NCI-H1092 treated with DMSO at 0.1 percent for 48 hours (cell line): Measurements from ENCODE around the gene S100A13.
"Not testable (repeated sequence)": the region's sequence is repeated elsewhere in the genome, so short reads cannot be mapped to it uniquely, and the experiment has no call there.

Source experiments
- DNase-seq: peaks from one replicate; lab custom pipeline; 2025; lab: John Stamatoyannopoulos, UW

S100A13 gene

DNA sequence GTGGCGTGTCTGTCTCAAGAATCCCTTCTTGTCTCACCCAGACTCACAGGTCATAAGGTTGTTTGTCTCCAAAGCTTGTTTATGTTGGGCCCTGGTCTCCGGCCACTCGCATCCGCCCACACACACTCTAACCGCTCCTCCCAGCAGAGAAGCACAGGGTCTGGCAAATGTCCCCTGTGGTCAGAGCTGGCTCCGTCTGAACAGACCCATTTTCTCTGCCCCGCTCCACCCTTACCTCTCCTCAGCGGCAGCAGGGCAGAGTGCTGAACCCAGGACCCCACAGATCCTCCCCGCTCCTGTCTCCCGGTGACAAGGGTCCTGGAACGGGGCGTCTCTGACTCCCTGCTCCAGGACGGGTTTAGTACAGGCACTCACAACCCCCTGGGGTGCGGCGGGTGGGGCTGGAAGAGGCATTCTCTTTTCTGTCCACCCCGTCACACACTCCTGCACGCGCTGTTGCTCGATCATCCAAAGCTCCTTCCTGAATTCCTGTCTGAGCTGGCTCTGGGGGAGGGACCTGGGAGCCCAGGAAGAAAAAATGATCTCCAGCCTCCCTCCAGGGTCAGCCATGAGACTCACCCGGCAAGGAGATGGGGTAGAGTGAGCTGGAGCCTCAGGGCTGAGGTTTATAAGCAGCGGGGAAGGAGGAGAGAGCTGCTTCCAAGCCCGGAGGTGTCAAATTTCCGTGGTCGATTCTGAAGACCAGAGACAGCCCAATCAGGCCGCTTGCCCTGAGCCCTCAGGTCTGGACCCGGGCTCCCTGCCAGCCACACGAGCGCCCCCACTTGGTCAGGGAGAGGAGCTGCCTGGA lies at the start of gene S100A13:
Gene S100A13 (minus strand): TSS at position 602 of the 811 bp plus-strand sequence. CDS start 1,033 bp downstream, outside the sequence.
- peak; percentile 86 for DNase-seq

DNA sequence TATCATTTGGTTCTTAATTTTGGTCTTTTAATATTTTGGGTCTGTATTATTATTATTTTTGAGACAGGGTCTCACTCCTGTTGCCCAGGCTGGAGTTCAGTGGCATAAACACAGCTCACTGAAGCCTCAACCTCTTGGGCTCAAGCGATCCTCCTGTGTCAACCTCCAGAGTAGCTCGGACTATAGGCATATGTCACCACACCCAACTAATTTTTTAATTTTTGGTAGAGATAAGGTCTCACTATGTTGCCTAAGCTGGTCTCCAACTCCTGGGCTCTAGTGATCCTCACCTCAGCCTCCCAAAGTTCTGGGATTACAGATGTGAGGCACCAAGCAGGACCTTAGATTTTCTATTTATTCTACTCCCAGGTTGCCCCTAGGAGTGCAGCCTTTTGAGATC lies 46.2 kb upstream of the S100A13 start:
- no peak for DNase-seq

DNA sequence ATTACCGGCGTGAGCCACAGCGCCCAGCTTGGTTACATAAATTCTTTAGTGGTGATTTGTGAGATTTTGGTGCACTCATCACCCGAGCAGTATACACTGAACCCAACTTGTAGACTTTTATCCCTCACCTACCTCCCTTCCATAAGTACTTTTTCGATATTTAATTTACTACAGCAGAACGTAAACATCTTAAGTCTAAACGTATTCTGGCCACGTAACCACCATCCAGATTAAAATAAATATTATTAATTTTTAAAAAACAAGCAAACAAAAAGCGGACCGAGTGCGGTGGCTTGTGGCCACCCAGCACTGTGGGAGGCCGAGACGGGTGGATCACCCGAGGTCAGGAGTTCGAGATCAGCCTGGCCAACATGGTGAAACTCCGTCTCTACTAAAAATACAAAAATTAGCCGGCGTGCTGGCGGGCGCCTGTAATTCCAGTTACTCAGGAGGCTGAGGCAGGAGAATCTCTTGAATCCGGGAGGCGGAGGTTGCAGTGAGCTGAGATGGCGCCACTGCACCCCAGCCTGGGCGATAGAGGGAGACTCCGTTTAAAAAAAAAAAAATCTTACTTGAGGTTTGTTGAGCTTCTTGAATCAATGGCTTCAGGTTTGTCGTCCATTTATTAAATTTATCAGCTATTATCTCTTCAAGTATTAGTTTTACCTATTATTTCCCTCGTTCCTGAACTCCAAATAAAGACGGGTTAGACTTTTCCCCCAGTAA lies 44.5 kb upstream of the S100A13 start:
- peak; percentile 78 for DNase-seq

DNA sequence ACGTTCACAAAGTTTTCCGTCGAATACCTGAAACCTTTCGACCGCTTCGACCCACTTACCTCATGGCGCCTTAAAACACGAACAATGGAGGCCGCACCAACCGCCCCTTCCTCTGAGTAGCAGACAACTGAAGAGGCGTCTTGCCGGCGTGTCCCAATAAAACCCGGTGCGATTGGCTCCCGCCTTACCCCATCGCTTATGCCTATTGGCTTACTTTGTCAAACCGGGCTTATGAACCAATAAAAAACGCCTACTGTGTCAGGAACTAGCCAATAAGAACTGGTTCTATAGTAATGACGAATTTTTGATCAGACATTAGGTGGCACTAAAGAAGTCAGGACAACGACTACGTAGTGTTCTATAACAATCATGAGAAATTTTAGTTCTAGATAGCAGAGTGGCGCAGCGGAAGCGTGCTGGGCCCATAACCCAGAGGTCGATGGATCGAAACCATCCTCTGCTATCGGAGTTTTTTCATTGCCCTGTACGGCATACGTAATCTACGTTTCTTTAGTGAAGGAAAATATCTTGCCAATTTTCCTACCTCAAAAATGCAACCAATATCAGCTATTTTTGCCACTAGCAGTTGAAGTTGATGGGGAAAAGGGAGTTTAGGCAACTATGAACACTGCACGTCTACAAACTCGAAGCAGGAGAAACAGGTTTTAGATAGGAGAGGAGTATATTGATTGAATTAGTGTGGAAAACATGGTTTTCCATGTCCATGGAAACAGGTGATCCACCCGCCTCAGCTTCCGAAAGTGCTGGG lies 43.7 kb upstream of the S100A13 start, which contains the start of gene ILF2:
Gene ILF2 (minus strand): TSS at position 135 of the 769 bp plus-strand sequence. CDS start 71 bp downstream, at position 64.
- DNase-seq = peak; percentile 100

DNA sequence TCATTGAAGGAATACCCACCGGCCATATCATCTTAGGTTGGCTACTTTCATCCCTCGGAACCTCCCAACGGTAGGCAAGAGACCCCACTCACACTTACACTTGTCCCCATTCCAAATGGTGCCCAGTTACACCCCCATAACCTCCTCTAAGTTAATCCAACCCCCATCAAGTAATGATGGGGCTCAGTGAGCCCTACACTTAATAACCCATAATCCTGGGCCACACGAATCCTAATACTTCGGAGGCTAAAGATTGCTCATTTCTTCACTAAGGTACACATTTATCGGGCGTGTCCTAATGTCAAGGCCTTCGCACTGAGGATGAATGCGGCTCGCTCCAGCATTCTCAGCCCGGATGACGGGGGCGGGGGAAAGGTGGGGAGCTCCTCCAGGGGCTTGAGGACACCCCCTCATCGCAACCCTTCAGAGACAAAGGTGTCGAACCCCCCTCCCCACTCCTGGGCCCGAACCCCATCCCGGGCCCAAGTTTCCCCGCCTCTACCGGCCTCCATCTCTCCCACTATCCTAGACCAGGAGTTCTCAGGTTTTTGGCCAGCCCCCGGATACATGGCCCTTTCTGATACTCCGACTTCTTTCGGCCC lies 43.1 kb upstream of the S100A13 start:
- DNase-seq = no peak

DNA sequence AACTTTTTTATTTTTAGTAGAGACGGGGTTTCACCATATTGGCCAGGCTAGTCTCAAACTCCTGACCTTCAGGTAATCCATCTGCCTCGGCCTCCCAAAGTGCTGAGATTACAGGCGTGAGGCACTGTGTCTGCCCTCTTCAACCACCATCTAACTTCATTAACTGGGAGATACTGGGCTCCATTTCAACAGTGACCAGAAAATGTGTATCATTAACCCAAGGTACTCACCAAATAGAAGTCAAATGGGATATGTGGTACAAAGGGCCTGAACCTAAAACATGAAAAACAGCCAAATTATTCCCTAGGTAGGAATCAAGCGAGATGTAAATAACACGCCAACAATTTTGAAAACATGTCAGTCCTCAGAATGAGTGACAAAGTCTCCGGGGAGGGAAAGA lies 42.3 kb upstream of the S100A13 start:
- no peak for DNase-seq

DNA sequence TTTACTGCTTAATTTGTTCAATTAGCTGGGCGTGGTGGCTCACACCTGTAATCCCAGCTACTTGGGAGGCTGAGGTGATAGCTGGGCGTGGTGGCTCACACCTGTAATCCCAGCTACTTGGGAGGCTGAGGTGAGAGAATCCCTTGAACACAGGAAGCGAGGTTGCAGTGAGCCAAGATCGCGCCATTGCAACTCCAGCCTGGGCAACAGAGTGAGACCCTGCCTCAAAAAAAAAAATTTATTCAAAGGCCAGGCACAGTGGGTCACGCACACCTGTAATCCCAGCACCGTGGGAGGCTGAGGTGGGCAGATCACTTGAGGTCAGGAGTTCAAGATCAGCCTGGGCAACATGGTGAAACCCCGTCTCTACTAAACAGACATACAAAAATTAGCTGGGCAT lies 41.4 kb upstream of the S100A13 start:
- not testable (repeated sequence) for DNase-seq

DNA sequence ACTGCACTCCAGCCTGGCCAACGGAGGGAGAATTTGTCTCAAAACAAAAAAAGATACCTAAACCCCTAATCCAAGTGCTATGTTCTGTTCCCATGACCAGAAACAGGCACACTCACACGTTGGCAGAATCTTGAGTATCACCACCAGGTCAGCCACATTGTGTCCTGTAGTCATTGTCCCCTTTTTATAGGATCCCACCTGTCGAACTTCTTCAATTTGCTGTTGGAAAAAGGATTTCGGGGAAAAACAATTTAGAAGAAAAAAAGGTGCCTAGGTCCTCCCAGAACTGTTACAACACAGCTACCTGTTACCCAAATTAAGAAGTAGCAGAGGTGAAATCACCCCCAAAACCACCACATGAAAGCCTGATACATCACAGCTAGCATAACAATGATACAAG lies 40.1 kb upstream of the S100A13 start:
- no peak for DNase-seq

DNA sequence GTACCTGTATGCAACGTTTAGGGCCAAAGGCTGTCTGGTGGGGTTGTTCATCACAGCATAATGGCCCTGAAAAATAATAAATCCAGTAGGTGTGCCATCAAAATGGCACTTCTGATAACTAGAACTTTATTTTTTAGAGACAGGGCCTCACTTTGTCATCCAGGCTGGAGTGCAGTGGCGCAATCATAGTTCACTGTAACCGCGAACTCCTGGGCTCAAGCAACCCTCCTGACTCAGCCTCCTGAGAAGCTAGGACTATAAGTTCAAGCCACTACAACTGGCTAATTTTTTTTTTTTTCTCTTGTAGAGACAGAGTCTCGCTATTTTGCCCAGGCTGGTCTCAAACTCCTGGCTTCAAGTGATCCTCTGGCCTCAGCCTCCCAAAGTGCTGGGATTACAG lies 35.9 kb upstream of the S100A13 start:
- no peak for DNase-seq

DNA sequence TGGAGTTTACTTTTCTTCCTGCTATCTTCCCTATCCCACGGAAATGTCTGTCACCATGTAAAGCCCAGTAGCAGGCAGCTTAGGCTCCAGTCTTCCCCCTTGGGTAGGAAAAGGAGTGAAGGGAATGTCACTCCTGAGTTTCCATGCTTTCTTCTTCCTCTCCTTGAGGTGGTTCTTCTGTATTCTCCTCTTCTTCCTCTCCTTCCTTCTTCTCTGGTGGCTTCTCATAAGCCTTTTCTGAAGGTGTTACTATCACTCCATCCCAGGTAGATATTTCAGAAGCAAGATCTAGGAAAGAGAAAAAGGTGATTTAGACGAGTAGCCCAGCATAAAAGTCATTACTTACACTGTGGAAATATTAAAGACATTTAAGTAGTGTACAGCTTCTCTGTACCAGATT lies 35.0 kb upstream of the S100A13 start:
- no peak for DNase-seq

DNA sequence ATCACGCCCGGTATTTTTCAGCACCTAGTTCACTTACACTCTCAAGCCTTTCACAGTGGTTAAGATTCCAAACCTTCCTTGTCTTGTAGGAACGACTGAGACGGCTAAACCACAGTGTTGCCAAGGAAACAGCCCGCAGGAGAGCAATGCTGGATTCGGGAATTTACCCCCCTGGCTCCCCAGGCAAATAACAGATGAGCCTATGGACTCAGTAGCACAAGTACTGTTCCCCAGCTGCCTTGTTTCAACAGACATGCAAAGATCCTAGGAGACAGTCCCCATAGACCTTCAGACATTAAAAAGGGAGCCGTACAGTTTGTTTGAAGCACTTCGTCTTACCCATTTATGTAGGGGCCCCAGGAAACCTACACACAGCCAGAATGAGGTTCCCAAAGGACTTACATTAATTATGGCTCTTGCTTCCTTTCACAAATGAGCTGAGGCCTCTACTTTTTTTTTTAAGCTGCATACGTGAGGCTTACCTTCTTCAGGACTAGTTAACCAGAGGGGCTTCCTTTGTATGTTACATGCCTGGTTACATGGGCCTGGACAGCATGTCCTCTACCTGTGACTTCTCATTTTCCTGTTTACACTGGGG lies 33.9 kb upstream of the S100A13 start:
- no peak for DNase-seq

DNA sequence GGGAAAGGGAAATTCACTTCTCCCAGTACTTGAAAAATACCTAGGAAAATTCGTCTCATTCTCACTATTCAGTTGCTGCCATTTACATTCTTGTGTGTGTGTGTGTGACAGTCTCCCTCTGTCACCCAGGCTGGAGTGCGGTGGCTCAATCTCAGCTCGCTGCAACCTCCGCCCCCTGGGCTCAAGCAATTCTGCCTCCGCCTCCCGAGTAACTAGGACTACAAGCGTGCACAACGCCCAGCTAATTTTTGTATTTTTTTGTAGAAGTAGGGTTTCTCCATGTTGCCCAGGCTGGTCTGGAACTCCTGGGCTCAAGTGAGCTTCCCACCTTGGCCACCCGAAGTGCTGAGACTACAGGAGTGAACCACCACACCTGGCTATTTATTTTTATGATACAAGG lies 32.4 kb upstream of the S100A13 start:
- no peak for DNase-seq

DNA sequence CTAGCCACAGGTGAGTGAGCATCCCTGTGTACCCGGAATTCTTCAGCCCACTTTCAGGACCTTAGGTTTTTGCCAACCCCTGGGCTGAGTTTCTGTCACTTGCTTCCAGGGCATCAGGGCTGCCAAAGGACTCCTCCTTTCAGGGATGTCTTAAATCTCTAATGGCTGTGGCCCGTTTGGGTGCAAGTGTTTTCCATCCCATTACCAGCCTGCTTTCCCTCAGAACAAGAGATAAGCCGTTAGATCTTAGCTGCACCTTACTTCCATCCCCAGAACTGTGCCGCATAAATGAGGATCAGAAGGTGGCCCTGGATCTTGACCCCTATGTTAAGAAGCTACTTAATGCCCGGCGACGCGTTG lies 31.9 kb upstream of the S100A13 start:
- DNase-seq = no peak

DNA sequence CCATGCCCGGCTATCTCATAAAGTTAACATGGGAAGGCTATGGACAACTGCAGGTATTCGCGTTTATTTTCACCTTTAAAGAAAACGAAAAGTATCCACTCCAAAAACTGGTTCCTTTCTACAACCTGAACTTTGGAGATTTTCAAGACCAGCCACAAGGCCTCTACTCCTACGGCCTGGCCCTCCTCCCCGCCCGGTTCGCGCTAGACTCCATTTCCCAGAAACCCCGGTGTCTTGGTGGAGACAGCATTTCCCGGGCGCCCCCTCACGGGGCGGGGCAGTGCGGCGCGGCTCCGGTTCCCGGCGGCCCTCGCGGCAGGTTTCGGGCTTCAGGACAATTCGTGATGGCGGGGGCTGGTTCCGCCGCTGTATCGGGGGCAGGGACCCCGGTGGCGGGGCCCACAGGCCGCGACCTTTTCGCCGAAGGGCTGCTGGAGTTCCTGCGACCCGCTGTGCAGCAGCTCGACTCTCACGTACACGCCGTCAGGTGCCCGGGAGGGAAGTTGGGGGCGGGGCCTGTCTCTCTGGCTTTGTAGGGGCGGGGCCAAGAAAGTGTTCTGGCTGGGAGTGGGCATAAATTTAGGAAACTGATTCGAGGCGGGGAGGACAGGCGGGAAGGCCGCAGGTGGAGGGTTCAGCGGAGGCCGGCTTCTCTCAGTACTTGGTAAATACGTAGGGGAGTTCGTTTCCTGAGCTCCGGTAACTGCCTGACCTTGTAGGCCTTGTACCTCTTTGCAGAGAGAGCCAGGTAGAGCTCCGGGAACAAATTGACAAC lies 31.3 kb upstream of the S100A13 start, which contains the start of gene SNAPIN:
Gene SNAPIN (plus strand): TSS at position 304 of the 775 bp plus-strand sequence. CDS start 41 bp downstream, at position 345.
- peak; percentile 90 for DNase-seq

DNA sequence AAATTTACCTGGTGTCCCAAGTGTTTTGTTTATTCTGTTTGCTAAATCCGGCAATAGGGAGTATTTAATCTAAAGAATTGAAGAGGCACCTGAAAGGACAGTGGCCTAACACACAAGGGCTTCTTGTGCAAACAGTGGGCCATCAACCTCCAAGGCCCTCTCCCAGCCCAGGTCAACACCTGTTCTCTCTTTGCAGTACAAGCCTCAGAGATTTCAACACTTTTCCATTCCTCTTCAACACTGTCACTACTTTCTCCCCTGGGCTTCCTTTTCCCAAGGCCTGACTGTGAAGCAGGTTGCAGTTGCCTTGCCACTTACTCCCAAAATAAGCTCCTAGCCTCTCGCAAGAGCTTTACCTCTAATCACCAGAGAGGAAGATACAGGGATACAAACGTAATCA lies 28.0 kb upstream of the S100A13 start:
- peak; percentile 19 for DNase-seq

DNA sequence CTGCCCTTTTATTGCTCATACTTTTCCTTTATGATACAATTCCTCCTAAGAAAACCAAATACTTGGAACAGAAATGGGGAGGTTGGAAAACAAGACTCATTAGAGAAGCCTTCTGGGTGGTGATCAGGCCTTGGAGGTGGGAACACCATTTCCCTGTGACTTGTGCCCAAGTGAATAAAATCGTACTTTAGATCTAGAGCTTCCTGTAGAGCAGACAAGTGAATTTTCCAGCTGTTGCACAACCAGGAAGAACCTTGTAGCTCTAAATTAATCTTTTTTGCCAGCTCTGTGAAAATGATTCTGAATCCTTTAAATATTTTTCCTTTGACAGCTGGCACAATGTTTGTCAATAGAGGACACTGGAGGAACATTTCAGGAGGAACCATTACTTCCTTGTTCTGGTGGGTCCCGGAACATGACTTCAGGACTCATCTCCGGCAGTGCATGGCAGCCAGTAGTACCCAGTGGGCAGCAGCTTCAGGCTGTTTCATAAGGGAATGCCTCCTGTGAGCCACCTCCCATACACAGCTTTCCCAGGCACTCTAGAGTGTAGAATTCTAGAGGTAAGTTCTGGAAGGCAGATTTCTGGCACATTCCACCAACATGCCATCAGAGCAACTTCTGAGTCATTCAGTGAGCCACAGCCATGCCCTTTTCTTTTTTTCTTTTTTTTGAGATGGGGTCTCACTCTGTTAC lies 25.6 kb upstream of the S100A13 start:
- no peak for DNase-seq

DNA sequence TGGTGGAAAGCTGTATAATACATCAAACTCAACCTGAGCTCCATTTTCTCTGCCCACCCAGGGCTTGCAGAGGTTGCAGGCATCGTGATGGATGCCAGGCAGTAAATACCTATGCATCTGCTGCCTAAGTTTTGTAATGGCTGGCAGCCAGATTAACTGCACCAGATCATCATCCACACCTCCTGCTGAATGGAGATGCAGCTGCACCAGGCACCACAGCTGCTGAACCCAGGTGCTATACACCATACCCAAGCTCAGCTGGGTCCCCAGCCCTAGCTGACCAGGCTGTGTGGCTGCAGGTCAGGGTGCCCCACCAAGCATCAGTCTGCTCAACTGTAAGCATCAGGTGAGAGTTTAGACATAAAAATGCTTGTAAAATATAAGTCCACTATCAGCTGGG lies 24.5 kb upstream of the S100A13 start:
- no peak for DNase-seq

DNA sequence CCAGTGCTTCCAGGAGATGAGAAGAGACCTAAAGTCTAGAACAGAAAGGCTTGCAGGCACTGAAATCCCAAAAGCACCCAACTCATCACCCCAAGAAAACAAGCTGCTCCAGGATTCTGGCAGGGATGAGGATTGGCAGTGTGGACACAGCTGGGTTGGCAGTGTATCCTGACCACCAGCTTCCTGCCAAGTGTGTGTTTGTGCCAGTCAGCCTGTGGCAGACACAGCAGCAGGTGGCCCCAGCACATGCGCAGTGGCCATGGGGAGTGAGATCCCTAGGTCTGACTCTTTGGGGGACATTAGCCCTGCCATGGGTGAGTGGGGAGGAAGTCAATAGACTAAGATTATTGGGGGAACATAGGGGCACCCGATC lies 22.5 kb upstream of the S100A13 start:
- peak; percentile 95 for DNase-seq

DNA sequence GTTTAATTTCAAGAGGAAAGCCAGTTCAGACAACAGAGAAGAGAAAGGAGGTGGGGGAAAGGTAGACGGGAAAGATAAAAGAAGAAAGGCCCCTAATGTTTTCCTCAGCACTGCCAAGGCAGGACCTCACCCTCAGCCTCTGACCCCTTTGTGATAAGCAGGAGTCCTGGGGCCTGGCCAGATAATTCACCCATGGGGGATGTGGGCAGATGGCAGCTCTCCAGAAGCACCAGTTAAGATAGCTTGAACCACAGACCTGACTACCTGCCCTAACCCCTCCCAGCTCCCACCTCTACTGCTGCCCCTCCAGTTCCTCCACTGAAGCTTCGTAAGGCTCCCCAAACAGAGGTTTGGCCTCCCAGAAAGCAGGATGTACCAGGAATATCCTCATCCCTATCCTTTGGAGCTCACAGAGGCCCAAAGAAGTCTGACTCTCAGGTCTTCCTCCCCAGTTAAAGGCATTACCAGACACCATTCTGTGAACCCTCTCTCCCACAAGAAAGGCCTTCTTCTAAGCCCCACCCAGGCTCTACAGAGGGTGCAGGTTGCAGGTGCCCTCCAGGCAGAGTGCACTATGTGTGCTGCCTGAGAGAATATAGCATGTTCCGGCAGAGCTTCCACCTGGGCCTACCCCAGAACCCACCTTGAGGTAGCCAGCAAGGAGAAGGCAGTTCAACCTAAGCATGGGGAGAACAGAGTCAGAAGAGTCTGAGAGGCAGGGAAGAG lies 22.0 kb upstream of the S100A13 start:
- DNase-seq = peak; percentile 75
